Colon (tissue), 2 donors: Measurements from ENCODE around the gene SLC6A20.

Source experiments
- FAIRE-seq: peaks from 2 replicates; lab custom pipeline; 2012; peaks lifted over from hg19 to GRCh38; lab: Jason Lieb, UNC
- donor health status: control.
- donor health status: control.

SLC6A20 gene

DNA sequence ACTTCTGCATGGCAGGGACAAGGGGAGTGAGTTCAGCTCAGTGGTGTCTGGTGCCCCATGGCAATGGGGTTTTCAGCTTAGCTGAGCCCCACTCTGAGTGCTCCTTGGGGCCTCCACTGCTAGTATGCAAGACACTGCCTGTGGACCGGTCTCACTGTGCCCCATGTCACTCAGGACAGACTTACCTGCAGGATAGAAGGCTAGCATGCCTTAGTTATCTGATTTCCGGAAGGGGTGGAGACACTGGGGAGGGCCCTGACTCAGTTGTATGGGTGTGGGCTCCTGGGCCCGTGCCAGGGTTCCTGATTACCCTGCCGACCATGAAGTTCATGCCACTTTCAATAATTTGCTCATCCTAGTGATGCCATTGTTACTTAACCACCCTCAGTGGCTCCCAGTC lies 4.3 kb upstream of the SLC6A20 start:
- no peak for FAIRE-seq

DNA sequence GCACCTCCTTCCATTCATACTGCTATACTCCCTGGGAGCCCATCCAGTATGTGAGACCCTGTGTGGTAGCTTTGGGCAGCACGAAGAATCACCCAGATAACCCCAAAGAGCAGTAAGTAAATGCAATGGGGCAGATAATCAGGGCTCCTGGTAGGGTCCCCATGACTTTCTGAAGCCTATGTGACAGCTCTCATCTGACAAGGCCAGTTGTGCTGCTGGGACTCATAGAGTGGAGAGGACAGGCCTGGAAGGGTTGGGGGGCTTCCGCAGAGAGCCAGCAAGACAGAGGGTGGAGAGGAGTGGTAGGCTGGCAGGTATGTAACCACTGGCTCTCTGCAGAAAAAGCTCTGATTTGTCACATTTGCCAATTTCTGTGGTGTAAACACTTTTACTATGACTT lies 3.2 kb upstream of the SLC6A20 start:
- FAIRE-seq = no peak

DNA sequence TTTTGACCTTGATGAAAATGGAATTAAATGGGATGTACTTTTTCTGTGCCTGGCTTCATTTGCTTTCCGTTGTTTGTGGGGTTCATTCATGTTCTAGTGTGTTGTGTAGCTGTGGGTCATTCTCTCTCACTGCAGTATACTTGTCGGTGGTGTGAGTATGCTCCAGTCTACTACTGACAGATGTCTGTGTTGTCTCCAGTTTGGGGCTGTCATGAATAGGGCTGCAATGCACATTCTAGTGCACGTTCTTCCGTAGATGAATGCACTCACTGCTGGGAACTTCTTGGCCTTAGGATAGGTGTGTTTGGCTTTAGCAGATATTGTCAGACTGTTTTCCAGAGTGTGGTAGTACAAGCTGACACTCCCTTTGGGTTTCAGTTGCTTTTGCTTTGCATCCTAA lies 1.7 kb upstream of the SLC6A20 start:
- no peak for FAIRE-seq

DNA sequence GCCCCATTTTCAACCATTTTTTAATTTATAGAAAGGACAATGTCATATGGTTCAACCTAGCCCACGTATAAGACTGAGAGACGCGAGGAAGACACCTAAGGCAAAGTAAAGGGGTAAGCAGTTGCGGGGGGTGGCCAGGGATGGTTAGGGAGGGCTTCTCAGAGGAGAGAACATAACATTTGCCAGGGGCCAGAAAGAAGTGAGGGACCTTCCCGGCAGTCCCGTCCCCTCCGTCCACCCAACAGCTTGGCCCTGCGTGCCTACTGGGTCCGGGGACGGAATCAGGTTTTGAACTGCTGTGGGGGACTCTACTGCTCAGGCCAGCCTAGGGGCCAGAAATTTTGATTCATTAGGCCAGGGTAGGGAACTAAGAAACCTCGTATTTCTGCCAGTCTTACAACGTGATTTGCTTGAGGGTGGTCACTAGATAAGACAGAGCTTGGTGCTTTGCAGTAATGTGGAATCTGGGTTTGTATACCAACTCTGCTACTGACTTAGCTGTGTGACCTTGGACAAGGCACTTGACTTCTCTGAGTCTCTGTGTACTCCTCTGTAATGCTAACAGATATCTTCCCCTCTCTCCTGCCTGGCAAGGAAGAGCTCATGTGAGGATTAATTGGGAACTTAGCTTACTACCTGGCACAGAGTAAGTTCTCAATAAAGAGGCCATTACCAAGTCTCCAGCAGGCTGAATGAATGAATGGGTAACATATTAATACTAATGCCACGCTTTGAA lies 734 bp upstream of the SLC6A20 start:
- FAIRE-seq = no peak

DNA sequence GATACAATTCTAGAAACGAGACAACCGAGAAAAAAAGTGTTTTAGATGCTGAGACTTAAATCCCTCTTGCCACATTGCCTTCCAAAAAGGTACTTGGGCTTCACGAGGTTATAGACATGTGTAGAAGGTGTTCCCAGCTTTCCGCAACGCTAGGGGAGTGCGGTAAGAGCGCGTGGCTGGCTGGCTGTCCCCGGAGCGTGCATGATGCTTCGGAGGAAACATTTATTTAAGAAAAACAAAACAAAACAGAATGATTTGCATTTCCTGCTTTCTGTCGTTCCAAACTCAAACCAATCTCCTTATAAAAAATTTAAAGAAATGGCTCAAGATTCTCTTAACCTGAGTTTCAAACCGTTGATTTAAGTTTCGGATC lies 841 bp downstream of the SLC6A20 start:
- no peak for FAIRE-seq

- FAIRE-seq = no peak
Observed at GRCh38 chr3:45794660-45795059, 1.7 kb downstream of the SLC6A20 start.

DNA sequence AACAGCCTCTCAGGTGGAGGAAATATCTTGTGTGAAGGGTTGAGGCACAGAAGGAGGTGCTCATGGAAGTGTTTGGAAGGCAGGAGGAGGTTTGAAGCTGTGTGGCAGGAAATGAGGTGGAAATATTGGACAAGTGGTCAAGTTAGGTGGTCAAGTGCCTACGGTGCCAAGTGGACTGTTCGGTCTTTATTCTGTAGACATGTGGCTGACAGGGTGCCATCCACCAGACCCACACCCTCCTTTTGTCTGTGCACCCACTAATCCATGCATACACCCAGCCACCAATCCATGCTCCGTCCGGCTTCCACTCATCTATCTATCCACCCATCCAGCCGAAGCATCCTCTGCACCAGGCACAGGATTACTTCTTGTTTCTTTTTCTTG lies 2.2 kb downstream of the SLC6A20 start:
- FAIRE-seq = no peak

DNA sequence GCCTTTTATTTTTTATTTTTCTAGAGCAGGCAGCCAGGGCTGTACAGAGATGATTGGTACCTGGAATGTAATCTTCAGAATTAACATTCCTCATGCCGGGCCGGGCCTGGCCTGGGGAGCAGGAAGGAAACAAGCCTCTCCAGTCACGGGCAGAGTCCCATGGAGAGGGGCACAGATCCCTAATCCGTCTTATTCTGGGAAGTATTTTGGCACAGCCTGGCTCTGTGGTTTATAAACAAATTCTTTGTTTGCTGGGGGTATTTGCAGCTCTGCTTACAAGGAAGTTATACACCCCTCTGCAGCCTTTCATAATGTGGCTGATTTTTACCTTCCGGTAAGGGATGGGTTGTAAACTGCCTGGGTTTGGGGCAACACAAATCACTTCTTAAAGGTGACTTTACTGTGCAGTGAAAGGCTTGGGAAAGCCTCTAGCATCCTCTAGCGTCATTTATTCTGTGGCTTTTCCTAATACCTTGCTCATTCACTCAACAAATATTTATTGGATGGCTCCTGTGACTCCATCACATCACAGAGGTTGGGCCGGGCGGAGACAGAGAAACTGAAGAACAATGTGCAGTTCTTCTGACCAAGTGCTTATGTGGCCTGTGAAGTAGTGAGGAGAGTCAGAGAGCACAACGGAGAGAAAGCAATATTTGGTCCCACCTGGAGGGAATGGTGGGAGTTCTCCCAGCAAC lies 2.7 kb downstream of the SLC6A20 start:
- FAIRE-seq = no peak

- FAIRE-seq = no peak
Observed at GRCh38 chr3:45792516-45793172, 3.7 kb downstream of the SLC6A20 start.

DNA sequence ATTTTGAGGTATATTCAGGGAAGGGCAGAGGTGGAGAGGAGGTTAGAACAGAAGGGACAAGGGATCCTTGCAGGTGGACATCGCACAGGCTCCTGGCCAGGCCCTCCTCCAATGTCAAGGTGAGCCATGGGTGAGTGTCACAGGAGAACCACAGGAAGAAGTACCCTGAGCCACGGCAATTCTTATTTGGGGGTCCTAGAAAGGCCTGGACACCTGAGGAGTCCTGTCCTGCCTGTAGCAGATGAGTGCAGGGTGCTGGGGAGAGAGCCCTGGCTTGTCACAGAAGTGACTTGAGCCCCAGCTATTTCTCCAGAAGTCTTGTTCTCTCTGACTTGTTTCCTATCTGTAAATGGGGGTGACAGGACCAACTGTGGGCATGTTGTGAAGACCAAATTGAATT lies 4.3 kb downstream of the SLC6A20 start:
- FAIRE-seq = no peak

- no peak for FAIRE-seq
Observed at GRCh38 chr3:45790596-45790995, 5.7 kb downstream of the SLC6A20 start.

- peak; percentile 33 for FAIRE-seq
Observed at GRCh38 chr3:45789235-45789812, 7.0 kb downstream of the SLC6A20 start.

GRCh38 chr3:45787551-45787950 lies 8.8 kb downstream of the SLC6A20 start:
- no peak for FAIRE-seq

GRCh38 chr3:45786801-45787495 lies 9.4 kb downstream of the SLC6A20 start:
- no peak for FAIRE-seq

- FAIRE-seq = no peak
Observed at GRCh38 chr3:45785605-45786150, 10.7 kb downstream of the SLC6A20 start.

- FAIRE-seq = no peak
Observed at GRCh38 chr3:45783667-45784066, 12.7 kb downstream of the SLC6A20 start.

- FAIRE-seq = no peak
Observed at GRCh38 chr3:45782381-45782780, 14.0 kb downstream of the SLC6A20 start.

- FAIRE-seq = no peak
Observed at GRCh38 chr3:45781841-45782240, 14.5 kb downstream of the SLC6A20 start.

DNA sequence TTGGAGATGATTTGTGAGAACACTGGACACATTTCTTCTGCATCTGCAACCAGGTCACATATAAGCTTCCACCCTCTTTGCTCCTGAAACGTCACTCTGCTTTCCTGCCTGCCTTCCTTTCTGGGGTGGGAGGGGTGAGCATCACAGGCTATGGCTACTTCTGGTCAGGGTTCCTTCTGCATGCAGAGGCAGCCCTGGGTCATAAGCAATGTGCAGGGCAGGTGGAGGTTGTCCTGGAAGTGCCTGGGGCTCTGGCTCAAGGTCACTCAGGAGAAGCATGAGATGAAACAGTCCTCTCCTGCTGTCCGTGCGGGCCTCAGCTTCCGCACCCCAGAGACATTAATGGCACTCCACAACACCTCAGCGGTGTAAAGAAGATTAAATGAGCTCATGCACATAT lies 15.1 kb downstream of the SLC6A20 start:
- FAIRE-seq = no peak

DNA sequence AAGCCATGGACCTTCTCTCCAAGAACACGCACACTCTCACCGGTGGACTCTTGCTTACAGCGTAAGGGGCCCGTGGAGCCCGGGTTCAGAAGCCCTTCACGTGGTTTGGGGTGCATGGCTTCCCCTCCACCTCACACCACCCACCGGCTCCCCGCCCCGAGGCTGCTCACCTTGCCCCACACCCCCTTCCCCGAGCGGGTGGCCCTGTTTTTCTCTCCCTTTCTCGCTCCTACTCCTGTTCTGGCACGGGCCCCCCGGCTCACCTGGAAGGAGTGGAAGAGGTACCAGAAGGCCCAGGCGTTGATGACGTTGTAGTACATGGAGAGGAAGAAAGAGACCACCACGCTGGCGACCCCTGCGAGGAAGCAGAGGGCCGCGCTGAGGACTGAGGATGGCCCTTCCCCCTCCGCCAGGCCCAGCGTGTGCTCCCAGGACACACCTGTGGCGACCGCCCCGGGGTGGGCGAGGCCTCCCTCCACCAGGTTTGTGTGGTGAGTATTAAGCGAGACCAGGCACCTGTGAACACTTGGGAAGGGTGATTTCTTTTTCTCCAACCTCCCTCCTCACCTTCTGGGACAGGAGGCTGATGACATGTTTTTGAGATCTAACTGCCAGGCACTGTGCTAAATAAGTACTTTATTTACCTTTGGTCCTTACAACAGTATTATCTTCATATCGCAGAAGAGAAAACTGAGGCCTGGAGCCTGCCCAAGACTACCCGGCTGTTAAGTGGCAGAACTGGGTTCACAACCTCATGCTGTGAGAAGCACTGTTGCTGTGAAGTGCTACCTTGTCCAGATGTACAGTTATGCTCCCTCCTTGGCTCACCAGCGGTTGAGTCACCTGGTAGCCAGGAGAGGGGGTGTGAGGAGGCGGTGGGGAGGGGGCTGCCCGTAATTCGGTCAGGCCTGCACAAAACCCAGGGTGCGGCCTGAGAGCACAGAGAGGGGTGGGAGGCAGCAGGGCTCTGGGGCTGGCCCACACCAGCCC lies 16.3 kb downstream of the SLC6A20 start:
- no peak for FAIRE-seq

GRCh38 chr3:45778761-45779201 lies 17.6 kb downstream of the SLC6A20 start:
- FAIRE-seq = no peak
